Measurements from ENCODE around the gene F8A1. TPM values are rescaled to one million over a fixed set of nuclear protein-coding genes. Genes with fewer than 3 reads are reported as not detected.
"Not testable (repeated sequence)": the region's sequence is repeated elsewhere in the genome, so short reads cannot be mapped to it uniquely, and the experiment has no call there.

The F8A1 gene
- total RNA-seq, 1 experiment from 2014 or later, result 28.8 TPM

DNA sequence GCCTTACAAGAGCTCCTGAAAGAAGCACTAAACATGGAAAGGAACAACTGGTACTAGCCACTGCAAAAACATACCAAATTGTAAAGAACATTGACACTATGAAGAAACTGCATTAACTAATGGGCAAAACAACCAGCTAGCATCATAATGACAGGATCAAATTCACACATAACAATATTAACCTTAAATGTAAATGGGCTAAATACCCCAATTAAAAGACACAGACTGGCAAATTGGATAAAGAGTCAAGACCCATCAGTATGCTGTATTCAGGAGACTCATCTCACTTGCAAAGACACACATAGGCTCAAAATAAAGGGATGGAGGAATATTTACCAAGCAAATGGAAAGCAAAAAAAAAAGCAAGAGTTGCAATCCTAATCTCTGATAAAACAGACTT, 17.6 kb upstream of the F8A1 start:
- RAD21 ChIA-PET (ENCODE audit: low non-redundant PET in 1 of 2, low total read pairs in 2 of 2, uncharacterized antibody in 2 of 2, unreplicated experiment in 2 of 2); H3K79me2 ChIP-seq (ENCODE audit: insufficient read depth, low read length); POLR2A ChIA-PET; CTCF ChIA-PET; H3K4me2 ChIP-seq (ENCODE audit: low read length); H2AFZ ChIP-seq (ENCODE audit: low read depth, low read length, poor library complexity, severe bottlenecking); BruUV-seq (replicated peaks); H4K20me1 ChIP-seq (ENCODE audit: insufficient read depth); H3K27me3 ChIP-seq (ENCODE audit: insufficient read depth, low read length); H3K9me3 ChIP-seq (ENCODE audit: control insufficient read depth in 1 of 2, insufficient read depth in 1 of 2, low read depth in 1 of 2, low read length in 2 of 2); H3K4me3 ChIP-seq (replicated peaks in 1 of 2; ENCODE audit: low read depth in 1 of 2, low read length in 2 of 2); H3K9ac ChIP-seq (ENCODE audit: low read length); intact Hi-C loops (cut with micrococcal nuclease); DNase-seq (ENCODE audit: low read depth, low spot score); H3K27ac ChIP-seq (ENCODE audit: low read depth, low read length); H3K4me1 ChIP-seq (ENCODE audit: control insufficient read depth in 1 of 2, insufficient read depth in 2 of 2, low read length in 2 of 2); ATAC-seq; H3K36me3 ChIP-seq (ENCODE audit: control insufficient read depth in 1 of 2, insufficient read depth in 2 of 2, low read length in 2 of 2); H3K9me2 ChIP-seq (ENCODE audit: insufficient read depth): not testable (repeated sequence)

DNA sequence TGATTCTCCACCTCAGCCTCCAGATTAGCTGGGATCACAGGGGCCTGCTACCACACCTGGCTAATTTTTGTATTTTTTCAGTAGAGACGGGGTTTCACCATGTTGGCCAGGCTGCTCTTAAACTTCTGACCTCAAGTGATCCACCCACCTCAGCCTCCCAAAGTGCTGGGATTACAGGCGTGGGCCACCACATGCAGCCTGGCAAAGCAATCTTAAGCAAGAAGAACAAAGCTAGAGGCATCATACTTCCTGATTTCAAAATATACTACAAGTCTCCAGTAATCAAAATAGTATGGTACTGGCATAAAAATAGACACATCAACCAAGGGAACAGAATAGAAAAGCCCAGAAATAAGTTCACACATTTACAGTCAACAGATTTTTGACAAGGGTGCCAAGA, 12.8 kb upstream of the F8A1 start:
- no peaks in the 10 kb centered on the region for H3K36me3 ChIP-seq (ENCODE audit: control insufficient read depth in 1 of 2, insufficient read depth in 2 of 2, low read length in 2 of 2)
- H3K4me1 ChIP-seq (ENCODE audit: control insufficient read depth in 1 of 2, insufficient read depth in 2 of 2, low read length in 2 of 2), result no peaks in the 10 kb centered on the region
- ChIA-PET POLR2A (no interaction called here), RAD21 (ENCODE audit: low non-redundant PET in 1 of 2, low total read pairs in 2 of 2, uncharacterized antibody in 2 of 2, unreplicated experiment in 2 of 2) (no interaction called here), CTCF (no interaction called here)
- TF ChIP-seq JUND (IDR thresholded peaks at IDR 0.05) (no peak), RAD21 (IDR thresholded peaks at IDR 0.05; ENCODE audit: low read depth) (no peak), SIN3A (IDR thresholded peaks at IDR 0.05; ENCODE audit: low read depth) (no peak), ZFX (IDR thresholded peaks at IDR 0.05) (no peak), SRF (IDR thresholded peaks at IDR 0.05; ENCODE audit: low read depth) (no peak), SP1 (IDR thresholded peaks at IDR 0.05; ENCODE audit: low read depth) (no peak), CBX3 (IDR thresholded peaks at IDR 0.05; ENCODE audit: low read depth) (no peak), CEBPB (IDR thresholded peaks at IDR 0.05; ENCODE audit: low read depth) (no peak), YY1 (IDR thresholded peaks at IDR 0.05; ENCODE audit: extremely low read depth, insufficient replicate concordance, low read depth, low read length) (no peak), ZNF274 (IDR thresholded peaks at IDR 0.05; ENCODE audit: low read depth, low read length) (no peak), FOSL1 (IDR thresholded peaks at IDR 0.05; ENCODE audit: low read depth) (no peak)
- TF ChIP-seq, protein P1, sequence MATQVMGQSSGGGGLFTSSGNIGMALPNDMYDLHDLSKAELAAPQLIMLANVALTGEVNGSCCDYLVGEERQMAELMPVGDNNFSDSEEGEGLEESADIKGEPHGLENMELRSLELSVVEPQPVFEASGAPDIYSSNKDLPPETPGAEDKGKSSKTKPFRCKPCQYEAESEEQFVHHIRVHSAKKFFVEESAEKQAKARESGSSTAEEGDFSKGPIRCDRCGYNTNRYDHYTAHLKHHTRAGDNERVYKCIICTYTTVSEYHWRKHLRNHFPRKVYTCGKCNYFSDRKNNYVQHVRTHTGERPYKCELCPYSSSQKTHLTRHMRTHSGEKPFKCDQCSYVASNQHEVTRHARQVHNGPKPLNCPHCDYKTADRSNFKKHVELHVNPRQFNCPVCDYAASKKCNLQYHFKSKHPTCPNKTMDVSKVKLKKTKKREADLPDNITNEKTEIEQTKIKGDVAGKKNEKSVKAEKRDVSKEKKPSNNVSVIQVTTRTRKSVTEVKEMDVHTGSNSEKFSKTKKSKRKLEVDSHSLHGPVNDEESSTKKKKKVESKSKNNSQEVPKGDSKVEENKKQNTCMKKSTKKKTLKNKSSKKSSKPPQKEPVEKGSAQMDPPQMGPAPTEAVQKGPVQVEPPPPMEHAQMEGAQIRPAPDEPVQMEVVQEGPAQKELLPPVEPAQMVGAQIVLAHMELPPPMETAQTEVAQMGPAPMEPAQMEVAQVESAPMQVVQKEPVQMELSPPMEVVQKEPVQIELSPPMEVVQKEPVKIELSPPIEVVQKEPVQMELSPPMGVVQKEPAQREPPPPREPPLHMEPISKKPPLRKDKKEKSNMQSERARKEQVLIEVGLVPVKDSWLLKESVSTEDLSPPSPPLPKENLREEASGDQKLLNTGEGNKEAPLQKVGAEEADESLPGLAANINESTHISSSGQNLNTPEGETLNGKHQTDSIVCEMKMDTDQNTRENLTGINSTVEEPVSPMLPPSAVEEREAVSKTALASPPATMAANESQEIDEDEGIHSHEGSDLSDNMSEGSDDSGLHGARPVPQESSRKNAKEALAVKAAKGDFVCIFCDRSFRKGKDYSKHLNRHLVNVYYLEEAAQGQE (IDR thresholded peaks at IDR 0.05; ENCODE audit: low read depth), result no peak
- TF ChIP-seq, protein P2, sequence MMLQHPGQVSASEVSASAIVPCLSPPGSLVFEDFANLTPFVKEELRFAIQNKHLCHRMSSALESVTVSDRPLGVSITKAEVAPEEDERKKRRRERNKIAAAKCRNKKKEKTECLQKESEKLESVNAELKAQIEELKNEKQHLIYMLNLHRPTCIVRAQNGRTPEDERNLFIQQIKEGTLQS (IDR thresholded peaks at IDR 0.05), result no peak
- TF ChIP-seq, protein P3, sequence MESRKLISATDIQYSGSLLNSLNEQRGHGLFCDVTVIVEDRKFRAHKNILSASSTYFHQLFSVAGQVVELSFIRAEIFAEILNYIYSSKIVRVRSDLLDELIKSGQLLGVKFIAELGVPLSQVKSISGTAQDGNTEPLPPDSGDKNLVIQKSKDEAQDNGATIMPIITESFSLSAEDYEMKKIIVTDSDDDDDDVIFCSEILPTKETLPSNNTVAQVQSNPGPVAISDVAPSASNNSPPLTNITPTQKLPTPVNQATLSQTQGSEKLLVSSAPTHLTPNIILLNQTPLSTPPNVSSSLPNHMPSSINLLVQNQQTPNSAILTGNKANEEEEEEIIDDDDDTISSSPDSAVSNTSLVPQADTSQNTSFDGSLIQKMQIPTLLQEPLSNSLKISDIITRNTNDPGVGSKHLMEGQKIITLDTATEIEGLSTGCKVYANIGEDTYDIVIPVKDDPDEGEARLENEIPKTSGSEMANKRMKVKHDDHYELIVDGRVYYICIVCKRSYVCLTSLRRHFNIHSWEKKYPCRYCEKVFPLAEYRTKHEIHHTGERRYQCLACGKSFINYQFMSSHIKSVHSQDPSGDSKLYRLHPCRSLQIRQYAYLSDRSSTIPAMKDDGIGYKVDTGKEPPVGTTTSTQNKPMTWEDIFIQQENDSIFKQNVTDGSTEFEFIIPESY (IDR thresholded peaks at IDR 0.05; ENCODE audit: extremely low read depth, insufficient replicate concordance, low read length), result no peak
- H3K4me2 ChIP-seq (ENCODE audit: low read length), result no peak overlapping the region
- no peak for DNase-seq (ENCODE audit: low read depth, low spot score)
- intact Hi-C loops (cut with micrococcal nuclease), result no loop called here
- no peaks in the 10 kb centered on the region for H3K79me2 ChIP-seq (ENCODE audit: insufficient read depth, low read length)
- no peak for ATAC-seq
- H3K9me3 ChIP-seq (ENCODE audit: control insufficient read depth in 1 of 2, insufficient read depth in 1 of 2, low read depth in 1 of 2, low read length in 2 of 2), result no peaks in the 10 kb centered on the region
- BruUV-seq (replicated peaks), result no TSS peak
- no peaks in the 10 kb centered on the region for H3K27me3 ChIP-seq (ENCODE audit: insufficient read depth, low read length)
- H3K9ac ChIP-seq (ENCODE audit: low read length), result no peak overlapping the region
- H4K20me1 ChIP-seq (ENCODE audit: insufficient read depth), result no peaks in the 10 kb centered on the region
- no peak overlapping the region for H3K27ac ChIP-seq (ENCODE audit: low read depth, low read length)
- no peak overlapping the region for H2AFZ ChIP-seq (ENCODE audit: low read depth, low read length, poor library complexity, severe bottlenecking)
- no peaks in the 10 kb centered on the region for H3K9me2 ChIP-seq (ENCODE audit: insufficient read depth)
- no peak overlapping the region for H3K4me3 ChIP-seq (replicated peaks in 1 of 2; ENCODE audit: low read depth in 1 of 2, low read length in 2 of 2)
